Measurements from ENCODE around the gene NR2F2.
"Not testable (repeated sequence)": the region's sequence is repeated elsewhere in the genome, so short reads cannot be mapped to it uniquely, and the experiment has no call there.

Gene NR2F2

DNA sequence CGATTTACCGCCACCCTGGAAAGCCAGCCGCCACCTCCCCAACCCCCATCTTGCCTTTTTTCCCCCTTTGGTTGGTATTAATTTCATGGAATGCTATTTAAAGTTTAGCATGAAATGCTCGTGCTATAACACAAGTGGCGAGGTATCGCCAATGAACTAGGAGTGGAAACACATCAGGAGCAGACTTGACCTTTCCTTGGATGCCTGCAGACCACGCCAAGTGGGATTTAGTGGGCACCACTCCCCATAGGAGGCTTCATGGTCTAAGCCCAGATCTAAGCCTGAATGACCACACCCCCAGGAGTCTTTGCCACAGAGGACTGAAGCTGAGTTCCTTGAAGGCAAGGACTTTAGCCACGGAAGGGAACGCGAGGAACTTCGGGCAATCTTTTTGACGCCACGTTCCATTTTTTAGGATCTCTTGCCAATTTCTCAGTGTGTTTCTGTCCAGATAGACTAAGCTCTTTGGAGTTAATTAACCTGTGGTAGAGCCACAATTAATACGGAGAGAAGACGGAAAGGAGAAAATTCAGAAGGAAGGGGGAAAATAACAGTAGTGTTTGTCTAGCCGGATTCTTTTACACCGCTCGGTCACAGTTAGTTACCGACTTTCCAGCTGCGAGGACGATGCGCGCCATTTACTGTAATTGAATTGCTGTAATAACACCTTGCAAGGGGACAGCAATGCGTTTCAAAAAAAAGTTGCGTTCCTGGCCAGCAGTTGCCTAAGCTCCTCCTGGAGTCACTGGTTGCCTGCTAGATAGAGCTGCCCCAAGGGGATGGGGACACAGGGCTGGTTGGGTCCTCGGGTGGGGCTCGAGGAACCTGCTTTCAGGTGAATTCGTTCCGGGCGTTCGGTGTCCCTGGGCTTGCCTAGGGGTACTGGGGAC, 37.1 kb downstream of the NR2F2 start:
- no peak for DNase-seq (ENCODE audit: low read depth)

DNA sequence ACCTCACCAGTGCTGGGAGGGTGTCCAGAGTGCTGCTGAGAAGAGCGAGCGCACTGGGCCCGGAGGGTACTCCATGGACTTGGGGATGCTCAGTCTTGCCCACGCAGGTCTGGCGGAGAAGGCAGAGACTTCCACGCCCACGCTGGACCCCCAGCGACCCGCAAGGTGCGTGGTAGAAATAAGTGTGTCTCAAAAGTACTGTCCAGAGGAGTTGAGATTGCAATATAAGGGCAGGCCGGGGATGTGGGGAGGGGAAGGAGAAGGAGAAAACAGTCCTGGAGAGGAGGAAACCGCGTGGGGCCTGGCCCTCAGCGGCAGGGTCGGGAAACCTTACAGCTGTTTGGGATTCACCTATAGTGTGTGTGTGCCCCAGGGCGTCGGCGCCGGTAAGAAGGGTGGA, 38.9 kb downstream of the NR2F2 start:
- no peak for DNase-seq (ENCODE audit: low read depth)

DNA sequence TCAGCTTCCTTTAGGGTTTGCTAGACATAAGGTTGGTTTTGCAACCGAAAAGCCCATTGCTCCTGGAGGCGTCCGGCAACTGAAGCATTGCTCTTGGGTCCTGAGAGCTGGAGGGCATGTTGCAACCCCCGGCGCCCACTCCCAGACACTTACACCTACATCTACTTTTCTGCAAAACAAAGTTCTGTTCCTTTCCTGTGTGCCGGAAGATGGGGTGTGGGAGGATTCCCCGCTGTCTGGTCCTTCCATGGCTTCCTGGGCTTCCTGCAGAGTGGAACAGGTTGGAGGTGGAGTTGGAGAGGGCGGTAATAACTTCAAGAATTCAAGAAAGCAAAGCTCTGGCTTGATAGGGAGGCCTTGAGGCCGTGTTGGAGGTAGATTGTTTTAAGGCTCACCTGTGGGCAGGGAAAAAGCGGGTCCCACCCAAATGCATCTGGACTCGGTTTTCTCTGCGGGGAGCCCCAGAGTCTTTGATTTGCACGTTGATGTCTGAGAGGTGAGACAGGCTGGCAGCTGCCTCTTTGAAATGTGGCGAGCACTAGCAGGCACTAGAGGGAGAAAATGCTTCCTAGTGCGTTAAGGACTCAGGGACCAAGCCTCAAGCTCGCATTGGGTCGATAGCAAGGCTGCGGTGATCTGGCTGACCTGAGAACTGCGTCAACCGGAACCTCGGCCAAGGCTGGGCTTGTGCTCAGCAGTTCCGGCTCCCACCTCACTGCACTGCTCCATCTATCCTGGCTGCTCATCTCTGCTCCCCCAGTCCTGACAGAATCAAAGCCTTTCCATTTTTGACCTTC, 39.5 kb downstream of the NR2F2 start:
- no peak for DNase-seq (ENCODE audit: low read depth)

DNA sequence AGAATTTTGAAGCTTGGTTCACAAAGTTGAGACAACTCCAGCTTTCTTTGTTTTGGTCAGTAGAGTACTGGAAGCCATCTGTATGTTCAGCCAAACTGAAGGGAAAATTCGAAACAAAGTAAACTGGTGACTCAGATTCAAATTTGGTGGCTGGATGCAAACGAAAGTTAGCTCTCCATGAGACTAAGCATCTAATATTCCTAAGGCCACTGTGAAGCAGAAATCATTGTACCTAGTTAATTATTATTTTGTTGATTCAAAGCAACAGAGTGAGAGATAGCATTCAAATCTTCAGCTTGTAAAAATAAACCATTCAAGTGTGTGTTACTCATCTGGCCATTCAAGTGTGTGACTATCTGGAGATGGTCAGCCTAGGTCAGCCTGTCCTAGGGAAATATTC, 42.1 kb downstream of the NR2F2 start:
- no peak for DNase-seq (ENCODE audit: low read depth)

DNA sequence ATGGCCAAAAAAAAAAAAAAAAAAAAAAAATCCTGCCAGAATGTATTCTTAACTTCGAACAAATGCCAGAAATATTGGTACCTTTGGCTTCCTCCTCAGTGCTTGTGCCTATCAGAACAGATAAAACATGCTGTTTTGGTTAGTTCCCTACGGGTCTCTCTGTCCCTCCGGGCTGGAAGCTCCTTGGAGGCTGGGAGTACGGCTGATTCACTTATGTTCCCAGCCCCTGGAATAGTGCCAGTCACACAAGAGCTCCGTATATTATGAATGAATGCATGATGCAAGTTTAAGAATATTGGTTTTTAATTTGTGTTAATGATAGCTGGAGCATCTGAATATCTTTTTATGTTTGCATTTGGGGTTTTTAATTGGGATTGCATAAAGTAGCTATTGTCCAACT, 44.0 kb downstream of the NR2F2 start:
- DNase-seq (ENCODE audit: low read depth), result no peak

DNA sequence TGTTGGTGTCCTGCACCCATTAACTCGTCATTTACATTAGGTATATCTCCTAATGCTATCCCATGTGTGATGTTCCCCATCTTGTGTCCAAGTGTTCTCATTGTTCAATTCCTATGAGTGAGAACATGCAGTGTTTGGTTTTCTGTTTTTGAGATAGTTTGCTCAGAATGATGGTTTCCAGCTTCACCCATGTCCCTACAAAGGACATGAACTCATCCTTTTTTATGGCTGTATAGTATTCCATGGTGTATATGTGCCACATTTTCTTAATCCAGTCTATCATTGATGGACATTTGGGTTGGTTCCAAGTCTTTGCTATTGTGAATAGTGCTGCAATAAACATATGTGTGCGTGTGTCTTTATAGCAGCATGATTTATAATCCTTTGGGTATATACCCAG, 49.1 kb downstream of the NR2F2 start:
- DNase-seq (ENCODE audit: low read depth), result not testable (repeated sequence)

DNA sequence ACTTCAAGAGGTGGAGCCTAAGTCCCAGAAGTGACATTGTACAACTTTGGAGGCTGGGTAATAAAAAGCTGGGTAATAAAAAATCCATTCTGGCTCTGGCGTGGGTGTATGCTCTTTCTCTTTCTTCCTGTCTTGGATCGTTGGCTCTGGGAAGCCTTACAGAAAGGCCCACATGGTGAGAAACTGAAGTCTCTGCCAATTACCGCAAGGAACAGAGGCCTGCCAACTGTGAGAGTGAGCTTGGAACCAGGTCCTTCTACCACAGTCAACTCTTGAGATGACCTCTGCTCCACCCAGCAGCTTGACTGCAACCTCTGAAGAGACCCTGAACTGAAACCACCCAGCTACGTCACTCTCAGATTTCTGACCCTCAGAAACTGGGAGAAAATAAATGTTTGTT, 51.0 kb downstream of the NR2F2 start:
- DNase-seq (ENCODE audit: low read depth), result no peak

DNA sequence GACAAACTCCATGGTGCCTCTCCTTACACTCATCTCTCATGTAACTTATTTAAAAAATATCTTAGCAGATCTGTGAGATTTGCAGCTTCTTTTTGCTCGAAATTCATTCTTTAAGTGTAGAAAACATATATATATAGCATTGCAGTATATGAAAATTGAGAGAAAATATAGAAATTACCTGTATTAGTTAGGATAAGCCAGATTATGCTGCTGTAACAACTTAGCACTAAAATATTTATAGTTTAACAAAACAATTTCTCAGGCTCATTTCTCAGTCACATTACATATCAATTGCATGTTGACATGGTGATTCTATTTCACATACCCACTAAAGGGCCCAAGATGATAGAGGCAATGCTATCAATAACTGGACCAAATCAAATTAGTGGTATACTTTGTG, 54.7 kb downstream of the NR2F2 start:
- DNase-seq (ENCODE audit: low read depth), result no peak

DNA sequence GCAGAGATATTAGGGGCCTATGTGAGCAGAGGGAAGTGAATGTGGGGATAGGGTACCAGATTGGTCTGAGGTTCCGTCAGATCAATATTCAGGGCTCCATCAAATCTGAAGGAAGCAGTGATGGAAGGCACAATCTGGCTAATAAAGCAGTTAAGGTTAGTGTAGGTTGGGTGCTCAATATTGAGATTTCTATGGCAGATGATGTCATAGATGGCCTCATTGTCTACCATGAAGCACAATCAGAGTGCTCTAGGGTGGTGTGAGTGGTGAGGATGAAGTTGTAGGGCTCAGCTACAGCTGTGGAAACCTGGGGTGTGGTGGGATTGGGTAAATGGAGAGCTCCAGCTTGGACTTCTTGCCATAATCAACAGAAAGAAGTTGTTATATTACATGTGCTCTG, 58.2 kb downstream of the NR2F2 start:
- DNase-seq (ENCODE audit: low read depth), result no peak
